HCEC 1CT (cell line): ENCODE measurements around the gene YARS2.

Experiments
- DNase-seq: peaks from one replicate; pipeline ENCODE4 v3.0.0-alpha.2; 2017

YARS2 gene

DNA sequence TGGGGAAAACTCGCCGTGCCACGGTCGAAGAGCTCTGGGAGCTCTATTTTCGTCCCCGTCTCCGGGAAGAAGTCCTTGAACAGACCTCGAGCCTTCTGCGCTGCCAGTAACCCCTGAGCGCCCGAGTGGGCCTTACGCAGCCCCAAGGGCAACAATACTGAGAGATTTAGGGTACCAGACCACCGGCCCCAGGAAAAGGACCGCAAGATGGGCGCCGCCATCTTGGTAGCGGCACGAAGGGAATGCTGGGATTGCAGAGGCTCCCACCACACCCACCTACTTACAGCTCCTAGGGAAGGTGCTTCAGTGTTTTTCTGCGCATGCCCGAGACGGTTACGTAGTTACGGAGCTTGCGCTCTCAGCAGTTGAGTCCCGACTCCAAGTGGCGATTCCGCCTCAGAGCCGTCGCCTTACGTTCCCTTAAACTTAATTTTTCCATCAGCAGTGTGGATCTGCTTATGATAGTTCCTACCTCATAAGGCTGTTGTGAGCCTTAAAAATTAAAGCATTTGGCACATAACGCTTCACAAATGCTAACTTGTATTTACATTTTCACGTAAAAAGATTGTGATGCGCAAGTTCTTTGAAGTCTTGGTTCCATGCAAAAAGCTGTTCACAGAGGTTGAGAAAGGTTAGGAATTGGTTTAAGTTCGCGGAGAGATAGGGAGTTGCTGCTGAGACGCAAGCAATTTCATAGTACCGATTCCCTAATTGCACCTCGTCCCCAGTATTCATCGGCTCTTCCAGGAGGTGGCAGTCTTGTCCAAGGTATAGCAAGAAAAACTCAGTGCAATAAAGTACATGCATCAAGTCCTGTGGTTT is at the start of gene YARS2:
YARS2 (minus strand) TSS at position 244 of the 822 bp plus-strand sequence; CDS start at position 221, 23 bp downstream.
- DNase-seq, result peak; percentile 97

- no peak for DNase-seq
Measured at GRCh38 chr12:32804301-32804700, 48.6 kb upstream of the YARS2 start.

- DNase-seq, result no peak
Measured at GRCh38 chr12:32801269-32801980, 45.7 kb upstream of the YARS2 start.

GRCh38 chr12:32794281-32794680 is 38.6 kb upstream of the YARS2 start:
- no peak for DNase-seq

- no peak for DNase-seq
Measured at GRCh38 chr12:32789916-32790315, 34.2 kb upstream of the YARS2 start.

DNA sequence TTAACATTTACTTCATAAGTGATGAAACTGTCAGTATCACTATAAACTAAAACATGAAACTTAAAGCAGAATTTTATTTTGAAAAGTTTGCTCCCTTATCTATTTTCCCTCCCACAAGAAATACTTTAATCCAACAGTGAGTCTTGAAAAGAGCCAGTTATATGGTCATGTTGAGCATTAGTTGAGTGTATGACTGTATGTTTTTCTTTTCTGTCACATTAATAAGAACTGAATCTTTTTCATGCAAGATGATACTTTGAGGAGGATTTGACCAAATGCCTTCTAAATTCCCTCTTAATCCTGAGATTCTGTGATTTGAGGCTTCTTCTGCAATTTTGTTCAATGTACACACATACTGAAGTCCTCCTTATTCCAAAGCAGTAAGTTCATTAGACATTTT is 33.7 kb upstream of the YARS2 start:
- DNase-seq, result no peak

DNA sequence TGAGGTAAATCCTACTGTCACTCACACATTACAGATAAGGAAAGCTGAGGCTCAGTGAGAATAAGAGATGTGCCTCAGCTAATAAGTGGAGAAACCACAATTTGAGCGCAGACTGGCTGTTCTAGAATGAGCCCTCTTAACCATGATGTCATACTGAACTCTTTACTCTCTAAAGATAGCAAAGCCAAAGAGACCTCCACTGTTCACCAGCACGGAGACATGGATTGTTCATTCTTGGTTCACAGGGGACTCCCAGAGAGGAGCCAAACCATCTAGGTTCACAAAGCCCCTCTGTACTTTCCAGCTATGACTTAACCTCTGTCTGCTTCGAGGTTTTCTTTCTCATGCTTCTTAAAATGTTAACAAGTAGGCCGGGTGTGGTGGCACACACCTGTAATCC is 32.7 kb upstream of the YARS2 start:
- no peak for DNase-seq

- no peak for DNase-seq
Measured at GRCh38 chr12:32785557-32785956, 29.9 kb upstream of the YARS2 start.

DNA sequence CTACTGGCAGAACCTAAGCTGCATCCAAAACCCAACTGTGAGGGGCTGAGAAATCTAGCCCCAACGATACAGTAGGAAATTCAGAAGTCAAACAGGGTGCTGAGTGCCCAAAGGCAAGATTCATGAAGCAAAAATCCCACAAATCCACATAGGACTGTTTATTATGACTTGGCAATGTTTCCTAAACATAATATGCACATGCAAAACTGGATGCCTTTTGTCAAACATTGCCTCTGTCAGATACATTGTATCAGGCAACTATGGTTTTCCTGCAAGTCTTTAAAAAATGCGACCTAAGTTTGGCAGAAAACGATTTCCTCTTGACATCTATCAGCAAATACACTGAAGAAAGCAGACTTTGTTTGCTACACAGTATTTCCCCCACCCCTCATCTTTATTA is 27.3 kb upstream of the YARS2 start:
- DNase-seq, result no peak

DNA sequence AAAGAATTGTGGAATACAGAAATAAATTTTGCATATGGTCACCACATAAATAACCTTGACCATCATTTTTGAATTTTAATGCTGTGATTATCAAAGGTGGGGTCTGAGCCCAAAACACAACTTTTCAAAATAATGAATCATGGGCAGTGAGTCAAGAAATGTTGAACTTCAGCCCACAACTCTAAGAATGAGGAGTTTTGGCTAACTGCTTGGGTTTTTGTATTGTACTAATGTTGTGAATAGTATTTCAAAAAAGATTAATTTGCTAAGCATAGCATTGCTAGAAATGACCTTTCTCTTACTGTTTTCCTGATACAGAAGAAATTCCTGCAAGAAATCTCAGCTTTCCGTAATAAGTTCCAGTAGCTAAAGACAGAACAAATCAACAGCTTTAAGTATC is 24.4 kb upstream of the YARS2 start:
- DNase-seq, result no peak

DNA sequence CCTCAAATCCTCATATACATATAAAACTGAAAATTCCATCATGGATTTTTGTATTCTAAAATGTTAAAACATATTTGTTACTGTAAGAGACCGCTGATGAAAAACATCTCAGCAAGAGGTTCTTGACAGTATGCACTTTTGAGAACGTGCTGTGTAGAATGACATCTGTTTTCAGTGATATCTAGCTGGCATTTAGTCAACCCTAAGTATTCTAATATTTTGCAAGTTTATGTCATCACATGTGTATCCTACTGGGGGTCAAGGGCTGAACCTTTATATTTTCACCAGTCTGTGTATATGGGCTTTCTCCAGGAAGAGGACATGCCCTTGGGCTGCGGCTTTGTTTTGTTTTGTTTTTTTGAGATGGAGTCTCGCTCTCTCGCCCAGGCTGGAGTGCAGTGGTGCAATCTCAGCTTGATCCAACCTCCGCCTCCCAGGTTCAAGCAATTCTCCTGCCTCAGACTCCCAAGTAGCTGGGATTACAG is 22.0 kb upstream of the YARS2 start:
- no peak for DNase-seq

GRCh38 chr12:32777159-32777558 is 21.5 kb upstream of the YARS2 start:
- no peak for DNase-seq

DNA sequence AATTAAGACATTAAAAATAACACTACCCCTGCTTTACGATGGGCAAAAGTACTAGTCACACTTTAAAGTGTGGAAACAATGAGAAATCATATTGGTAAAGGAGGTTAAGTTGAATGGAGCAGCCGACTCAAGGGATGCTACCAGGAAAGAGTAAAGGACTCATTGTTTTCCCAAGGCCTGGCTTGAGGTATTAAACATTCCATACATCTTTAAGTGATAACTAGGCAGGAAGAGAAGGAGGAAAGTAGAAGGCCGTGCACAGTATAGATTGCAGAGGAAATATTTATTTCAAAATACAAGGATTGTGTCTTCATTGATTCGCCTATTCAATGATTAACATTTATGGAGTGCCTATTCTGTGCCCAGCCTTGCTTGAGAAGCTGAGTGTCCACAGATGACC is 20.6 kb upstream of the YARS2 start:
- no peak for DNase-seq

- DNase-seq, result no peak
Measured at GRCh38 chr12:32773691-32774090, 18.0 kb upstream of the YARS2 start.

DNA sequence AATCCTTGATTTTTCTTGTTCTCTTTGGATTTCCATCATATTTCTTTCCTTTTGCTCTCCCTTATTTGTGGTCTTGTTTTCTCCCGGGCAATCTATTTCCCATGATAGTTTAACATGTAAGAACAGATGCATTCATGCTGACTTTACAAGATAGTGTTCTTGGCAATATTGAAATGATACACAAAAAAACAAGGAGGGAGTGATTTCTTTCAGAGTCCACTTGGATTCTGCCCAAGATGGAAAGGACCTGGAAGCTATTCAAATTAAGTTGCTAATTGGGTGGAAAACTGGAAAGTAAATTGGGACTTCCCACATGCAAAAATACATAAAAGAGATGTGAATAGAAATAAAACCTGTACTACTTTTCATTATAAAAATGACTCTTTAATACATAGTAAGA is 14.4 kb upstream of the YARS2 start:
- no peak for DNase-seq

DNA sequence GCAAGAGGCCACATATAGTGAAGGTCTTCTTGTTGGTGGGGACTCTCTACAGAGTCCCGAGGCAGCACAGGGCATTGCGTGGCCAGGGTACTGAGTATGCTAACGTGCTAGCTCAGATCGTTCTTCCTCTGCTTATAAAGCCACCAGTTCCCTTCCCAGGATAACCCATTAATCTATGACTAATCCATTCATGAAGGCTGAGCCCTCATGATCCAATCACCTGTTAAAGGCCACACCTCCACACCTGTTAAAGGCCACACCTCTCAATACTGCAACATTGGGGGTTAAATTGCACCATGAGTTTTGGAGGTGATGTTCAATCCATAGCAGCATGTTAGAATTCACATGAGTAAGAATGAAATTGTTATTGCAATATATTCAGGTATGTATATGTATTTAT is 12.8 kb upstream of the YARS2 start:
- no peak for DNase-seq

GRCh38 chr12:32765906-32766305 is 10.2 kb upstream of the YARS2 start:
- no peak for DNase-seq

GRCh38 chr12:32761716-32762115 is 6.0 kb upstream of the YARS2 start:
- DNase-seq, result no peak

DNA sequence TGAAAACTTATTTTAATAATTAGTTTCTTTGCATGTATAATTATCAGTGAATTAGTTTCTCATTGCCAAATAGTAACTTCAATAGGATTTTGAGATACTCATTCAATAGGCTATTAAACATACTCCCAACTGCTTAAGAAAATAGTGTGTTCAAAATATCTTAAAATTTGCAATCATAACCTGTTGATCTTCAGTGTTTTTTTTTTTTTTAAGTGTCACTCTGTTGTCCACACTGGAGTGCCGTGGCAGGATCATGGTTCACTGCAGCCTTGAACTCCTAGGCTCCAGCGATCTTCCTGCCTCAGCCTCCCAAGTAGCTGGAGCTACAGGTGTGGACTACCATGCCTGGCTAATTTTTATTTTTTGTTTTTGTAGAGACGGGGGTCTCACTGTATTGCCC is 1.5 kb upstream of the YARS2 start:
- no peak for DNase-seq

DNA sequence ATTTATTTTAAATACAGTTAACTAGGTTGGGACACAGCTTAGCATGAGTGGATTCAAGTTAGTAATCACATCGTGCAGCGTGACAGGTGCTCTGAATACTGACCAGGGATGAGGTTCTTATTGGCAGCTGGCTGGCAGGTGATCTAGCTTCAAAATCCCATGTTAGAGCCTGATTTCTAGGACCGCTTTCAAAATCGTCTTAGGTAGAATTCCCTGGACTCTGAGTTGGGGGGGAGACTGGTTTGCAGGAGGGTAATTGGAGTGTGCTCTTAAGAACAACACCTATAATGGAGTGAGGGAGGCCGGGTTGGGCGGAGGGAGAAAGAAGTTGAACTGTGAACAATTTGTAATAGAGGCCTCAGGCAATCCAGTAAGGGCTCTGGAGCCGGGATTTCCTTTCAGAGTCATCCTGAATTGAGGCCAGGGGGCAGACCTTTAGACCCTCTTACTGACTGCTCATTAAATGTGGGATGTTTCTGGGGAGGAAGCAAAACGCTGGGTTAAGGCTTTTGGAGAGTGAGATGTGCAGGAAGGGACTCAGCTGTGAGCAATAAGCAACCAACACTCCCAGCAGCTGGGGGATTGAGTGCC is 874 bp upstream of the YARS2 start:
- no peak for DNase-seq

GRCh38 chr12:32755051-32755653 is 545 bp downstream of the YARS2 start:
- peak; percentile 87 for DNase-seq

GRCh38 chr12:32754111-32754510 is 1.6 kb downstream of the YARS2 start:
- no peak for DNase-seq

- DNase-seq, result no peak
Measured at GRCh38 chr12:32753605-32754004, 2.1 kb downstream of the YARS2 start.

DNA sequence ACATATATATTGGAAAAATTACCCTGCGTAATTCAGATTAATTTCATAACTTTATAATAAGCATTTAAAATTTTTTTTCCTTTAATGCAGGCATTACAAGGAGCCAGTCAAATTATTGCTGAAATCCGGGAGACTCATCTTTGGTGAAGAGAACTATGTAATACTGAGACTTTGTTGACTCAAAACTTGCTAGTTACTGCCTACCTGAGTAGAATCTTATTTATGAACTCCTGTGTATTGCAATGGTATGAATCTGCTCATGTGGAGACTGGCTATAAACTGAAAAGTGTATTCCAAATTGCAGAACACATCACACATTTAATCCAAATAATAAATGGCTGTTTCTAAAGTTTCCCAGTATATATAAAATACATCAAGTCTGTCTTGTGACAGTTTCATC is 12.4 kb downstream of the YARS2 start:
- no peak for DNase-seq
